ENCODE measurements around the gene GALNT16.
"Not testable (repeated sequence)": the region's sequence is repeated elsewhere in the genome, so short reads cannot be mapped to it uniquely, and the experiment has no call there.

The GALNT16 gene

DNA sequence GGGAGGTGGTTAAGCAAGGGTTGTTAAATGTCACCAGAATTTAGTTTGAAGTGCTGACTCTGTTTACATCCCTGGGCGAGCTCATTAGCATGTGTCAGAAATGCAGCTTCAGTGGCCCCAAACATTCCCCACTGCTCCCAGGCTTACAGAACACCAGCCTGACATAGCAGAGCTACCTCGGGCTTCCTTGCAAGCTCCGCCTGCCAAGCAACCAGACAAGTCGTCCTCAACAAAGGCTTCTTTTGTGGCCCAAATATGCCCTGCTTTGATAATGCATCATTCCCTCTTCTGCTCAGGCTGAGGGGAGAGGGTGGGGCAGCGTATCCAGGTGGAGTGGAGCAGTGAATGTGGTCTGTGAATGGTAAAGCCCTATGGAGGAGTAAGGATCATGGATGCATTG is 110.1 kb downstream of the GALNT16 start:
- no peak for DNase-seq

DNA sequence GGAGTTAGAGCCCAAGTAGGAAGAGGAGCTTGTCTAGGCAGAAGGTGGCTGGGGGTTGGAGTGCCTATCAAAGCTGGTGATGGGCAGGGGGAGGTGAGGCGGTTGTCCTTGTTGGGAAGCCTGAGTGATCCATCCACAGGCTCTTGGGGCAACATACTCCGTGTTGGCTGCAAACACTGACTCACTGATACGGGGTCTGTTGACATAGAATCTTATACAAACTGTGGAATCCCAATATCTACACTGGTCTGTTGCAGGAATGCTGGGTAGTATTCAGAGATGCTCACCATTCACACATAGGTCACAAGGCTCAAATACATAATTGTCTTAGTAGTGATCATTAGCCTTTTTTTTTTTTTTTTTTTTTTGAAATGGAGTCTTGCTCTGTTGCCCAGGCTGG is 112.2 kb downstream of the GALNT16 start:
- no peak for DNase-seq

GRCh38 chr14:69373104-69373503 is 113.1 kb downstream of the GALNT16 start:
- DNase-seq: no peak

- no peak for DNase-seq
These were observed 114.3 kb downstream of the GALNT16 start for GRCh38 chr14:69374235-69374634.

GRCh38 chr14:69375182-69375581 is 115.2 kb downstream of the GALNT16 start:
- no peak for DNase-seq

GRCh38 chr14:69375722-69376121 is 115.8 kb downstream of the GALNT16 start:
- no peak for DNase-seq

GRCh38 chr14:69376439-69376838 is 116.5 kb downstream of the GALNT16 start:
- no peak for DNase-seq

DNA sequence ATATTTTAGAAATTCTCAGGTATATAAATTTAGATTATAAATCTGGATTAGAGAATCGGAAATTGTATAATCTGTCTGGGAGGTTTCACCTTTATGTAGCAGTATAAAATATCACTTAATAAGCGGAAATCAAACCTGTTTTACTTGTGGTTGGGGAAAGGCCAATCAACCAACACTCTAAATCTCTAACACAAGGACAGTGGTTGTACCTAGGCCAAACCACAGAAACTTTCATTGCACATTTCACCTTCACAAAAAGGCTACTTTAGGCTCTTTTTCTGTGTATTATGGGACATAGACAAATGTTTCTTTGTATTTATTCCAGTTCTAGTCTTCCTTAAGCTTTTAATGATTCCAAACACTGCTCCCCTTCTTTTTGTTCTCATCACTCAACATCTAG is 118.3 kb downstream of the GALNT16 start:
- DNase-seq: no peak

DNA sequence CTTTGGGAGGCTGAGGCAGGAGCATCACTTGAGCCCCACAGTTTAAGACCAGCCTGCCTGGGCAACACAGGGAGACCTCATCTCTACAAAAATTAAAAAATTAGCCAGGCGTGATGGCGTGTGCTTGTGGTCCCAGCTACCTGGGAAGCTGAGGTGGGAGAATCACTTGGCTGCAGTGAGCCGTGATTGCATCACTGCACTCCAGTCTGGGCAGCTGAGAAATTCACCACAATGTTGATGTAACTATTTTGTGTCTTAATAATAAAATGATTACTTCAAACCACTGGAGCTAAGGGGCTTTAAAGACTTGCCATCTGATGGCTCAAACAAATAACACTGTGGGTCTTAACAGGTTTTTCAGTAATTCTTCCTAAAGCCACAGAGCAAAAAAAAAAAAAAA is 127.4 kb downstream of the GALNT16 start:
- no peak for DNase-seq

- DNase-seq: not testable (repeated sequence)
These were observed 131.4 kb downstream of the GALNT16 start for GRCh38 chr14:69391400-69391799.

GRCh38 chr14:69392481-69392880 is 132.5 kb downstream of the GALNT16 start:
- no peak for DNase-seq

- DNase-seq: no peak
These were observed 136.0 kb downstream of the GALNT16 start for GRCh38 chr14:69395929-69396328.

- DNase-seq: peak; percentile 97
These were observed 138.3 kb downstream of the GALNT16 start, which contains the start of the genes ERH and SLC39A9 for GRCh38 chr14:69398053-69398817. Gene ERH, minus strand, starts transcription at chr14:69398299. Its CDS starts 66 bp downstream, at chr14:69398233. Gene SLC39A9, plus strand, starts transcription at chr14:69398692. Its CDS starts 678 bp downstream, at chr14:69399370.

DNA sequence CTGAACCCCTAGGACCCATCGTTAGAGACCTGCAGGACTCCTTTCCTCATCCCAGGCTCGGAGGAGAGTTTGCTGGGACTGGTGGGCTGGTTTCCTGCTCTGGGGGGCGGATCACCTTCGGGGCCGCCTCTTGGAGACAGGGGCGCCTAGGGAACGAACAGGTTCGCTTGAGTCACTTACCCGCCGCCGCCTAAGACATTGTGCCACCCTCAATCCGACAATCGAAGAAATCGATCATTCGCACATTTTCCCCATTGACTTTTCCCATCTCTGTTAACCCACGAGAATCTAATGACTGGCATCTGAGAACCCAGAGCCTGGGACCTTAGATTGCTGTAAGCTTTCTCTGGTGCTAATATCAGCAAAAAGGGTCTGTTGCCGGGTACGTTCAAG is 138.9 kb downstream of the GALNT16 start:
- no peak for DNase-seq

- no peak for DNase-seq
These were observed 139.8 kb downstream of the GALNT16 start for GRCh38 chr14:69399750-69400149.

DNA sequence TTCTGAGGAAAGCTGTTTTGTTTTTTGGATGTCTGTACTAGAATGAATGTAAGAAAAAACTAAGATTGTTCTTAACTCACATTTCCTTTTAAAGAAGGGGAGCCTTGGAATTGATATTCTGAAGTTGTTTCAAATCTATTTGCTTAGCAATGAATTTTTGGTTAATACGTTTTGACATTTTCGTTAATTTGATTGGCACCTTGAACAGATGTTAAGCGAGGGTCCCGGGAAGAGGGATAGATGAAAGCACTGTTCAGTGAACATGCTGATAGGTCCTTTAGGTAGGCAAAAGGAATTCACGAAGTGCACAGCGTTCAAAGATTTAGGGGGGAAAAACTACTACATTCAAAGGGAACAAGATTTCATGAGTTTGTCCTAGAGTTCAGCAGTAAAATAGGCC is 140.2 kb downstream of the GALNT16 start:
- no peak for DNase-seq

DNA sequence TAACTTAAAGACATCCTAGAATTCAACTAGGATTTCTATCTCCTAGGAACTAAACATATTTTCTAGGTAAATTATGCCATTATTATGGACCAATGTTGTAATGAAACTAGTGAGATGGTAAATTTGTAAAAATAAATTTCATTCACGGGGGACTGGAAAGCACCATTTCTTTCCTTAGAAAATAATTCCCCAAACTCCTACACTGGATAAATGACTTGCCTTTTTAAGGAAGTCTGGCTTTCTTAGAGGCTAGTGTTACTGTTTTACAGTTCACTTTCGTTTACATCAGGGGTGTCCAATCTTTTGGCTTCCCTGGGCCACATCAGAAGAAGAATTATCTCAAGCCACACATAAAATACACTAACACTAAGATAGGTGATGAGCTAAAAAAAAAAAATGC is 141.9 kb downstream of the GALNT16 start:
- no peak for DNase-seq

DNA sequence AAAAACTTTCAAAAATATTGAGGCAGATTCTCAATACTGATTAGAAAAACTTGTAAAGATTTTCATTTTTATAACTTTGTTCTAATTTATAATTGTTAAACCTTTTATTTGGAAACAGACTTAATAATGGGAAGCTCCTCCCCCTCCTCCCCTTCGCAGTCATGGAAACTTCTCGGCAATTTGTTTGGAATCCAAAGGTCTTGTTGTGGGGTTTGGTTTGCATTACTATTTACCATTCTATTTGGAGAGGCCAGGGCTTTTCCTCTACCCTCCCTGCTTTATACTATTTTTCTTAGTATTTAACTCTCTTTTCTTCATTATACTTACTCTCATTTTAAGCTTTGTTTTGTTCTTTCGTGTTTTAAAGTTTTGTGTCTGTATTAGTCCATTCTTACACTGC is 144.5 kb downstream of the GALNT16 start:
- DNase-seq: no peak

DNA sequence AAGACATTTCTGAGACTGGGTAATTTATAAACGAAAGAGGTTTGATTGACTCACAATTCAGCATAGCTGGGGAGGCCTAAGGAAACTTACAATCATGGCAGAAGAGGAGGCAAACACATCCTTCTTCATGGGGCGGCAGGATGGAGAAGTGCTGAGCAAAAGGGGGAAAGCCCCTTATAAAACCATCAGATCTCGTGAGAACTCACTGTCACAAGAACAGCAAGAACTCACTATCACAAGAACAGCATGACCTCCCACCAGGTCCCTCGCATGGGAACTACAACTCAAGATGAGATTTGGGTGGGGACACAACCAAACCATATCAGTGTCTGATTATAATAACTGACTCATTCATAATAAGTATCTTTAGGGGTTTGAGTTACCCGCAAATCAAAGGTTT is 144.9 kb downstream of the GALNT16 start:
- no peak for DNase-seq

- DNase-seq: no peak
These were observed 145.8 kb downstream of the GALNT16 start for GRCh38 chr14:69405762-69406161.

Data from amniotic stem cell (primary cell).